A549 (cell line): ENCODE data around the gene PLEKHH2. TPM values are rescaled to one million over a fixed set of nuclear protein-coding genes. Genes with fewer than 3 reads are reported as not detected.

Experiments used
- ATAC-seq, 2 experiments: fragments of 200-7000 bp in 1 of 2; fragments of >200 bp in 1 of 2; cut with Nextera tagmentation in 1 of 2; cut with Tn5 transposase in 1 of 2; 3 replicates each; pipeline versions ENCODE4 v1.8.0 to v1.9.1; 2018 to 2020; ENCODE audit warnings: mild to moderate bottlenecking in 1 of 2, moderate library complexity in 1 of 2
- CTCF ChIA-PET: fragments of 300-600 bp; sonication (Branson Sonifier 250); formaldehyde crosslinking; extraction: SDS; loops from one replicate; lab custom pipeline; 2021; ENCODE audit warnings: antibody characterized with exemption, inconsistent platforms; lab: Yijun Ruan, JAX
- POLR2A ChIA-PET: fragments of 350-600 bp; formaldehyde crosslinking; extraction: SDS; loops from one replicate; lab custom pipeline; 2021; ENCODE audit warnings: antibody characterized with exemption, inconsistent platforms; lab: Yijun Ruan, JAX
- DNase-seq, 2 experiments: peaks; one replicate each; pipeline versions ENCODE4 v3.0.0 to v3.0.0-alpha.2; 2011 to 2016; ENCODE audit warnings: low read depth in 1 of 2, low spot score in 1 of 2
- FAIRE-seq: peaks from 2 replicates; lab custom pipeline; 2011; peaks lifted over from hg19 to GRCh38; lab: Jason Lieb, UNC
- H3K27ac ChIP-seq, 2 experiments: fragments of >200 bp; sonication (Bioruptor Twin); formaldehyde crosslinking; 3 replicates each; pipeline ENCODE4 v1.5.1; 2016 to 2017
- H3K4me1 ChIP-seq: fragments of >200 bp; sonication (Bioruptor Twin); formaldehyde crosslinking; 3 replicates; pipeline ENCODE4 v1.6.1; 2016
- H3K4me2 ChIP-seq: fragments of >200 bp; sonication (Bioruptor Twin); formaldehyde crosslinking; 3 replicates; pipeline ENCODE4 v1.6.1; 2016
- H3K4me3 ChIP-seq: fragments of >200 bp; sonication (Bioruptor Twin); formaldehyde crosslinking; 3 replicates; pipeline ENCODE4 v1.5.1; 2016
- H3K9me3 ChIP-seq: fragments of >200 bp; sonication (Bioruptor Twin); formaldehyde crosslinking; 3 replicates; pipeline ENCODE4 v1.6.1; 2016
- BHLHE40 ChIP-seq: IDR thresholded peaks from 2 replicates; pipeline ENCODE4 v1.6.1; 2012; ENCODE audit warnings: low read depth, low read length, inconsistent platforms
- CHD4 ChIP-seq: fragments of 200-600 bp; sonication (generic); IDR thresholded peaks from 2 replicates; pipeline ENCODE4 v1.6.1; 2016; ENCODE audit warnings: antibody characterized with exemption, mild to moderate bottlenecking, borderline replicate concordance
- EHF ChIP-seq: fragments of 250-450 bp; sonication (Bioruptor Pico); IDR thresholded peaks from 2 replicates; pipeline ENCODE4 v1.5.0; 2020; ENCODE audit warnings: mild to moderate bottlenecking
- EHMT2 ChIP-seq: fragments of 200-600 bp; sonication (generic); IDR thresholded peaks from 2 replicates; pipeline ENCODE4 v1.6.1; 2016; ENCODE audit warnings: antibody characterized with exemption, low read depth, mild to moderate bottlenecking, moderate library complexity
- EP300 ChIP-seq, 2 experiments: fragments of >200 bp; sonication (Bioruptor Twin); formaldehyde crosslinking; IDR thresholded peaks; 2 replicates in 1 of 2; 3 replicates in 1 of 2; pipeline ENCODE4 v1.6.1; 2016 to 2017
- ESRRA ChIP-seq: fragments of 150-350 bp; IDR thresholded peaks from 2 replicates; pipeline ENCODE4 v1.6.1; 2014; ENCODE audit warnings: mild to moderate bottlenecking, low read length, borderline replicate concordance
- FOXS1 ChIP-seq: fragments of 250-450 bp; sonication (Bioruptor Pico); IDR thresholded peaks from 2 replicates; pipeline ENCODE4 v1.5.0; 2020; ENCODE audit warnings: mild to moderate bottlenecking, moderate library complexity
- HDAC2 ChIP-seq: fragments of 200-600 bp; sonication (generic); IDR thresholded peaks from 2 replicates; pipeline ENCODE4 v1.6.1; 2016
- MYC ChIP-seq: IDR thresholded peaks from 2 replicates; pipeline ENCODE4 v1.6.1; 2012; ENCODE audit warnings: mild to moderate bottlenecking, inconsistent platforms, low read length, improper control_type of control experiment, borderline replicate concordance
- NFE2L2 ChIP-seq: fragments of 150-350 bp; conservative IDR thresholded peaks from 2 replicates; pipeline ENCODE4 v1.6.1; 2014; ENCODE audit warnings: low read length
- PHF8 ChIP-seq: fragments of 200-600 bp; sonication (generic); IDR thresholded peaks from 2 replicates; pipeline ENCODE4 v1.6.1; 2016; ENCODE audit warnings: low read depth, mild to moderate bottlenecking, antibody characterized with exemption, moderate library complexity, borderline replicate concordance
- RAD21 ChIP-seq, 2 experiments: fragments of >200 bp in 1 of 2; sonication (Bioruptor Twin) in 1 of 2; formaldehyde crosslinking in 1 of 2; IDR thresholded peaks in 1 of 2; conservative IDR thresholded peaks in 1 of 2; 2 replicates in 1 of 2; 3 replicates in 1 of 2; pipeline ENCODE4 v1.6.1; 2012 to 2018; ENCODE audit warnings: inconsistent platforms in 1 of 2
- RARB ChIP-seq: fragments of 250-450 bp; sonication (Bioruptor Pico); IDR thresholded peaks from 2 replicates; pipeline ENCODE4 v1.8.0; 2021; ENCODE audit warnings: mild to moderate bottlenecking, moderate library complexity
- RCOR1 ChIP-seq: fragments of 150-350 bp; IDR thresholded peaks from 2 replicates; pipeline ENCODE4 v1.6.1; 2014; ENCODE audit warnings: antibody characterized with exemption, low read length, low read depth
- RFX5 ChIP-seq: fragments of 450-650 bp; IDR thresholded peaks from 2 replicates; pipeline ENCODE4 v1.7.1; 2014; ENCODE audit warnings: antibody characterized with exemption, mild to moderate bottlenecking, moderate library complexity
- TP53 ChIP-seq: fragments of 250-450 bp; sonication (Bioruptor Pico); IDR thresholded peaks from 2 replicates; pipeline ENCODE4 v1.5.0; 2021; ENCODE audit warnings: mild to moderate bottlenecking, moderate library complexity
- ZNF302 ChIP-seq: fragments of 250-450 bp; sonication (Bioruptor Pico); IDR thresholded peaks from 2 replicates; pipeline ENCODE4 v1.9.0; 2021; ENCODE audit warnings: inconsistent platforms, mild to moderate bottlenecking, moderate library complexity
- ZSCAN20 ChIP-seq: fragments of 250-450 bp; sonication (Bioruptor Pico); IDR thresholded peaks from 2 replicates; pipeline ENCODE4 v1.8.0; 2022; ENCODE audit warnings: mild to moderate bottlenecking, moderate library complexity
- WGBS: methylation state at CpG from one replicate; pipeline ENCODE4 v1.1.6; 2017; ENCODE audit errors: missing lambda C conversion rate; 5-methylcytosine and 5-hydroxymethylcytosine counted together
- polyA plus RNA-seq, 4 experiments: library from polyadenylated mRNA; depleted of rRNA in 3 of 4; stranded (reverse); fragments of >200 nt; fragmentation: RNase III in 1 of 4; extraction: RNeasy Plus Mini Kit Qiagen cat#74134 plus additional on column Dnase treatment in 1 of 4; gene quantifications; 2 replicates in 3 of 4; 3 replicates in 1 of 4; pipeline ENCODE4 v1.2.3, GENCODE V29; 2011 to 2017
- TF ChIP-seq, protein P1 (sequence below): fragments of 250-450 bp; sonication (Bioruptor Pico); IDR thresholded peaks from 2 replicates; pipeline ENCODE4 v1.5.0; 2020; ENCODE audit warnings: low read depth, mild to moderate bottlenecking, moderate library complexity
- TF ChIP-seq, protein P2 (sequence below): fragments of >200 bp; sonication (Bioruptor Twin); formaldehyde crosslinking; IDR thresholded peaks from 3 replicates; pipeline ENCODE4 v1.5.1; 2016
- TF ChIP-seq, protein P3 (sequence below): IDR thresholded peaks from 2 replicates; pipeline ENCODE4 v1.6.1; 2012
- TF ChIP-seq, protein P4 (sequence below): IDR thresholded peaks from 2 replicates; pipeline ENCODE4 v1.6.1; 2012; ENCODE audit warnings: low read depth, borderline replicate concordance
- TF ChIP-seq, protein P5 (sequence below): fragments of >200 bp; sonication (Bioruptor Twin); formaldehyde crosslinking; IDR thresholded peaks from 3 replicates; pipeline ENCODE4 v1.6.1; 2016

PLEKHH2 gene
- polyA plus RNA-seq, 2 of the 4 experiments (the other 2 are of a cell fraction), result 0.92 to 14.9 TPM

DNA sequence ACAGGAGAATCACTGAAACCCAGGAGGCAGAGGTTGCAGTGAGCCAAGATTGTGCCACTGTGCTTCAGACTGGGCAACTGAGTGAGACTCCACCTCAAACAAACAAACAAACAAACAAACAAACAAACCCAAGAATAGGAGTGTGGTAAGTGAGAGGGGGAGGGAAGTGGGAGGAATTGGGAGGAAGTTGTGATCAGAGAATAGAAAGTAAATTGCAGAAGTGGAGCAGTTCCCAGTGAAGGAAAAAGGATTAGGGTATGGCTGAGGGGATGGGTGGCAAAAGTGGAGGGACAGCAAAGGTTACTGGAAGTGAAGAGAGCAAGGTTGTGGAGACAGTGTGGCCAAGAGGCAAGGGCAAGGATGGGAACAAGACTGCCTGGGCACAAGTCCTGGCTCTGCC is 80.3 kb downstream of the PLEKHH2 start:
- Histone ChIP-seq H3K27ac (no peak overlapping the region), H3K9me3 (no peaks in the 10 kb centered on the region), H3K4me1 (no peaks in the 10 kb centered on the region), H3K4me2 (no peak overlapping the region), H3K4me3 (no peak overlapping the region)
- FAIRE-seq, result no peak
- ATAC-seq, result no peak
- TF ChIP-seq, protein P1, sequence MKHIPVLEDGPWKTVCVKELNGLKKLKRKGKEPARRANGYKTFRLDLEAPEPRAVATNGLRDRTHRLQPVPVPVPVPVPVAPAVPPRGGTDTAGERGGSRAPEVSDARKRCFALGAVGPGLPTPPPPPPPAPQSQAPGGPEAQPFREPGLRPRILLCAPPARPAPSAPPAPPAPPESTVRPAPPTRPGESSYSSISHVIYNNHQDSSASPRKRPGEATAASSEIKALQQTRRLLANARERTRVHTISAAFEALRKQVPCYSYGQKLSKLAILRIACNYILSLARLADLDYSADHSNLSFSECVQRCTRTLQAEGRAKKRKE, result no peak
- TF ChIP-seq RCOR1 (no peak), RAD21 (conservative IDR thresholded peaks at IDR 0.05 in 1 of 2, IDR thresholded peaks at IDR 0.05 in 1 of 2) (no peak), PHF8 (no peak)
- TF ChIP-seq, protein P2, sequence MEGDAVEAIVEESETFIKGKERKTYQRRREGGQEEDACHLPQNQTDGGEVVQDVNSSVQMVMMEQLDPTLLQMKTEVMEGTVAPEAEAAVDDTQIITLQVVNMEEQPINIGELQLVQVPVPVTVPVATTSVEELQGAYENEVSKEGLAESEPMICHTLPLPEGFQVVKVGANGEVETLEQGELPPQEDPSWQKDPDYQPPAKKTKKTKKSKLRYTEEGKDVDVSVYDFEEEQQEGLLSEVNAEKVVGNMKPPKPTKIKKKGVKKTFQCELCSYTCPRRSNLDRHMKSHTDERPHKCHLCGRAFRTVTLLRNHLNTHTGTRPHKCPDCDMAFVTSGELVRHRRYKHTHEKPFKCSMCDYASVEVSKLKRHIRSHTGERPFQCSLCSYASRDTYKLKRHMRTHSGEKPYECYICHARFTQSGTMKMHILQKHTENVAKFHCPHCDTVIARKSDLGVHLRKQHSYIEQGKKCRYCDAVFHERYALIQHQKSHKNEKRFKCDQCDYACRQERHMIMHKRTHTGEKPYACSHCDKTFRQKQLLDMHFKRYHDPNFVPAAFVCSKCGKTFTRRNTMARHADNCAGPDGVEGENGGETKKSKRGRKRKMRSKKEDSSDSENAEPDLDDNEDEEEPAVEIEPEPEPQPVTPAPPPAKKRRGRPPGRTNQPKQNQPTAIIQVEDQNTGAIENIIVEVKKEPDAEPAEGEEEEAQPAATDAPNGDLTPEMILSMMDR, result no peak
- ChIA-PET CTCF (interaction anchor here (1.0 to 1.2 kb wide), 2 partner anchors 18 to 26 kb away, joined by 3 read pairs; no protein-coding TSS in a partner anchor), POLR2A (no interaction called here)
- DNase-seq, result no peak

DNA sequence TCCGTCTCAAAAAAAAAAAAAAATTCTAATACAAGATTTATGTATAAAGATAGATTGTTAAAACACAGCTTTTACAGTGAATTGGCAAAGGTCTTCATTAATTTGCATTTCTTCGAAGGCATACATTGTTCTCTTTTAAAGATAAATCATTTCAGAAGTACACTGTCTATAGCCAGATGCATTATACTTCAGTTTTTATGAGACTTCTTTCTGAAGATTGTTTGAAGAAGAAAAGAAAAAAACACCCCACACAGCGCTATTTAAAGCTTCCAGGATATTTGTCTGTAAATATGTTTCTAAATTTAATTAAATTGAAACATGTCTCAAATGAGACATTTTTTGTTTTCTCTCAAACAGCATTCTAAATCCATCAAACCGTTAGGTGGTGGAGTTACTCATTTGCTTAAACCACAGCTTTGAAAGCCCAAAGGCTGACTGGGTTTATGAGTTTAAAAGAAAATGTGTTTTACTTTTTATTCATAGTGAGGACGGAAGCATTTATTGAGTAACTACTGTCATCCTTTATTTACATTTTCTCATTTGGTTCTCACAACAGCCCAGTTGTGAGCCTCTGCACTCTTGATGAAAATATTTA is 81.6 kb downstream of the PLEKHH2 start:
- no peaks in the 10 kb centered on the region for H3K9me3 ChIP-seq
- CTCF ChIA-PET, result interaction anchor here (0.9 to 2.3 kb wide), 6 partner anchors 9 to 86 kb away, joined by 3 to 6 read pairs (median 4); no protein-coding TSS in a partner anchor
- H3K4me2 ChIP-seq, result no peak overlapping the region
- no peak for ATAC-seq
- H3K27ac ChIP-seq, result no peak overlapping the region
- POLR2A ChIA-PET, result no interaction called here
- 76% methylated on average over 5 of the region's 5 CpGs for whole genome bisulfite sequencing
- DNase-seq, result no peak
- H3K4me1 ChIP-seq, result no peaks in the 10 kb centered on the region
- TF ChIP-seq TP53 (CRISPR knock-in tag) (no peak), RFX5 (no peak), ZSCAN20 (CRISPR knock-in tag) (no peak)
- peak; percentile 43 for FAIRE-seq
- no peak overlapping the region for H3K4me3 ChIP-seq

DNA sequence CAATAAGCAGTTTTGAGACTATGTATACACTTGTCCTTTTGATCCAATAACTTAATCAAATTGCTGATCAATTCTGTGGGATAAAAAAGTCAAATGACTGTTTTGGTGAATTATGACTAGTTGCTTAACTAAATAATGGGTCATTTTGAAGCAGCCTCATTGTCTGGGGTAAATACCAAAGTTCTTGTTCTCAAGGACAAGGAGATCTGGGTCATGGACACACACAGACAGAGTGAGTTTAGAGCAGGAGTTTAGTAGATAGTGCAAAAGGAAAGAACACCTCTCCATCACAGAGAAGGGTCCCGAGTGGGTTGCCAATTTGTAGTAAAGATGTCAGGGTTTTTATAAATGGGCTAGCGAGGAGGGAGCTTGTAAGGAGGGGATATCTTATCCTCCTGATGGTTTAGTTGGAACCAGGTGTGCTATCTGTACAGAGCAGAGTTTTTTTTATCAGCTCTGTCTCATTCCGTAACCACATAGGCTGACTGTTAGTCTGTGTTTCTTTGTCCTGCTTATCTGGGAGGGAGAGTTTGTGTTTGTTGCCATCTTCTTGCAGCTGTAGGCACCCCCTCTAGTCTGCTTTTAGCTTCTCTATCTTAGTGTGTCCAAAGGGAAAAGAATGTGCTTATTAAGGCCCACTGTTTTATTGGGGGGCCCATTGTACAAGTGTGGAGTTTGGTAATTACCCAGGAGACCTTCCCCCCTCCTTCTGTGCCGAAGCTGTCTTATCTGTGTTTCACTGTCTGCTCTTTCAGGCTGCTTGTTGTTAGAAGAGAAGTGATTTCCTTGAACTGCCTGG is 87.9 kb downstream of the PLEKHH2 start:
- POLR2A ChIA-PET, result no interaction called here
- TF ChIP-seq EHMT2 (no peak), FOXS1 (CRISPR knock-in tag) (no peak), ZNF302 (CRISPR knock-in tag) (no peak), MYC (no peak), CHD4 (no peak)
- TF ChIP-seq, all 56 proteins: peak for 0
- Histone ChIP-seq H3K4me3 (no peak overlapping the region), H3K9me3 (no peaks in the 10 kb centered on the region), H3K4me1 (peaks cover 16% of the 10 kb centered on the region; the same call in 2 of the 3 replicates), H3K4me2 (no peak overlapping the region), H3K27ac (no peak overlapping the region)
- 84% methylated on average over 4 of the region's 4 CpGs for WGBS
- DNase-seq (no peak), FAIRE-seq (no peak), ATAC-seq (peak in 1 of 2 experiments; percentile 56; a peak in 3 of 6 replicates)
- CTCF ChIA-PET, result interaction anchor here (0.8 to 1.4 kb wide), 3 partner anchors 22 to 153 kb away, joined by 3 to 4 read pairs (median 4); no protein-coding TSS in a partner anchor

DNA sequence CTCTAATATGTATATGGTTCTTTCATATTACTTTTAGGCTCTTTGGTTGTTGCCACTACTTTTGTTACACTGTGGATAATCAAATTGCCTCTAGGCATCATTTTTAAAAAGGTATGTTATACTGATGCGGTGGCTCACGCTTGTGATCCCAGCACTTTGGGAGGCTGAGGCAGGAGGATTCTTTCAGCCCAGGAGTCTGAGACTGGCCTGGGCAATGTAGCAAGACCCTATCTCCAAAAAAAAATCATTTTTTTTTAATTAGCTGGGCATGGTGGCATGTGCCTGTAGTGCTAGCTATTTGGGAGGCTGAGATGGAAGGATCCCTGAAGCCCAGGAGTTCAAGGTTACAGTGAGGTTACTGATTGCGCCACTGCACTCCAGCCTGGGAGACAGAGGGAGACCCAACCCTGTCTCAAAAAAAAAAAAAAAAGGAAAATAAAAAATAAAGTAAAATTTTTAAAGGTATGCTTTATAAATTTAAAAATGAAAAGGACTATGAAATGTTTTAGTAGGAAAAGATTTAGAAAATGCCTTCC is 88.7 kb downstream of the PLEKHH2 start:
- ChIA-PET CTCF (interaction anchor here (1.1 to 1.4 kb wide), 2 partner anchors 22 to 152 kb away, joined by 3 to 4 read pairs; no protein-coding TSS in a partner anchor), POLR2A (no interaction called here)
- WGBS, result 96% methylated on average over 3 of the region's 3 CpGs
- FAIRE-seq (no peak), ATAC-seq (no peak), DNase-seq (no peak)
- no peaks in the 10 kb centered on the region for H3K9me3 ChIP-seq
- H3K4me2 ChIP-seq, result no peak overlapping the region
- no peak overlapping the region for H3K27ac ChIP-seq
- H3K4me1 ChIP-seq, result peaks cover 16% of the 10 kb centered on the region; the same call in 2 of the 3 replicates
- no peak overlapping the region for H3K4me3 ChIP-seq
- TF ChIP-seq, protein P3, sequence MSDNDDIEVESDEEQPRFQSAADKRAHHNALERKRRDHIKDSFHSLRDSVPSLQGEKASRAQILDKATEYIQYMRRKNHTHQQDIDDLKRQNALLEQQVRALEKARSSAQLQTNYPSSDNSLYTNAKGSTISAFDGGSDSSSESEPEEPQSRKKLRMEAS, result no peak
- no peak for TF ChIP-seq ZSCAN20 (CRISPR knock-in tag)
- TF ChIP-seq, protein P4, sequence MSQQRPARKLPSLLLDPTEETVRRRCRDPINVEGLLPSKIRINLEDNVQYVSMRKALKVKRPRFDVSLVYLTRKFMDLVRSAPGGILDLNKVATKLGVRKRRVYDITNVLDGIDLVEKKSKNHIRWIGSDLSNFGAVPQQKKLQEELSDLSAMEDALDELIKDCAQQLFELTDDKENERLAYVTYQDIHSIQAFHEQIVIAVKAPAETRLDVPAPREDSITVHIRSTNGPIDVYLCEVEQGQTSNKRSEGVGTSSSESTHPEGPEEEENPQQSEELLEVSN, result no peak
- TF ChIP-seq RCOR1, result no peak
- TF ChIP-seq EP300 (IDR thresholded peaks at IDR 0.05), result no peak
- TF ChIP-seq RARB (CRISPR knock-in tag), result no peak
- TF ChIP-seq EHF, result no peak
- TF ChIP-seq RFX5, result no peak
- TF ChIP-seq, protein P5, sequence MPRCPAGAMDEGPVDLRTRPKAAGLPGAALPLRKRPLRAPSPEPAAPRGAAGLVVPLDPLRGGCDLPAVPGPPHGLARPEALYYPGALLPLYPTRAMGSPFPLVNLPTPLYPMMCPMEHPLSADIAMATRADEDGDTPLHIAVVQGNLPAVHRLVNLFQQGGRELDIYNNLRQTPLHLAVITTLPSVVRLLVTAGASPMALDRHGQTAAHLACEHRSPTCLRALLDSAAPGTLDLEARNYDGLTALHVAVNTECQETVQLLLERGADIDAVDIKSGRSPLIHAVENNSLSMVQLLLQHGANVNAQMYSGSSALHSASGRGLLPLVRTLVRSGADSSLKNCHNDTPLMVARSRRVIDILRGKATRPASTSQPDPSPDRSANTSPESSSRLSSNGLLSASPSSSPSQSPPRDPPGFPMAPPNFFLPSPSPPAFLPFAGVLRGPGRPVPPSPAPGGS, result no peak
- no peak for TF ChIP-seq ESRRA
- TF ChIP-seq NFE2L2, result no peak
- no peak for TF ChIP-seq MYC
- no peak for TF ChIP-seq BHLHE40
- no peak for TF ChIP-seq HDAC2
